ENCODE results near the gene KTI12. TPM values are rescaled to one million over a fixed set of nuclear protein-coding genes. Genes with fewer than 3 reads are reported as not detected.
A peak's percentile ranks its signal among the peaks of the same experiment; 100 is the strongest.
"Not testable (repeated sequence)": the region's sequence is repeated elsewhere in the genome, so short reads cannot be mapped to it uniquely, and the experiment has no call there.

Gene KTI12
- 19.8 and 34.0 TPM in 2 replicates for total RNA-seq (2014; rRNA removed; shearing (Covaris generic))

- no peaks in the 10 kb centered on the region for H3K9me3 ChIP-seq (replicated peaks)
- H3K4me3 ChIP-seq, result peak within 1 kb of the TSS; percentile 80
- no peaks in the 10 kb centered on the region for H3K27me3 ChIP-seq (replicated peaks)
- peak within 1 kb of the TSS; percentile 79 for H3K27ac ChIP-seq
- H3K36me3 ChIP-seq, result peaks cover 50% of the 10 kb centered on the region
- peaks cover 17% of the 10 kb centered on the region for H3K4me1 ChIP-seq (replicated peaks)
- peak; percentile 81 to 90 for DNase-seq (ENCODE audit: low read depth in 1 of 2, low spot score in 2 of 2)
Observed at GRCh38 chr1:52033190-52034049, at the start of gene KTI12. Gene KTI12, minus strand, starts transcription at chr1:52033810. Its CDS starts 49 bp downstream, at chr1:52033761.

DNA sequence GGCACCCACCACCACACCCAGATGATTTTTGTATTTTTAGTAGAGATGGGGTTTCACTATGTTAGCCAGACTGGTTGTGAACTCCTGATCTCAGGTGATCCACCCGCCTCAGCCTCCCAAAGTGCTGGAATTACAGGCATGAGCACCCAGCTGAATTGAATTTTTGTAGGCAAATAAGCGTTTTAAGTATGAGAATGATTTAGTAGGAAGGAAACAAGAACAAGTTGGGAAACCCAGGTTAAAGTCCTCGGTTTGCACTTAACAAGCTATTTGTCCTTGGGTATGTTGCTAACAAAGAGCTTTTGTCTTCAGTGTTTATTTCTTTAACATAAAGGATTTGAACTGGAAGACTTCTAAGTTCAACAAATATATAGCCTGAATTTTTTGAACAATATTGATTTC is 46.4 kb upstream of the KTI12 start:
- Histone ChIP-seq H3K27me3 (replicated peaks) (no peaks in the 10 kb centered on the region), H3K4me3 (no peak overlapping the region), H3K36me3 (peaks cover 31% of the 10 kb centered on the region), H3K9me3 (replicated peaks) (no peaks in the 10 kb centered on the region), H3K4me1 (replicated peaks) (peaks cover 3% of the 10 kb centered on the region; the same call in 1 of the 2 replicates), H3K27ac (no peak overlapping the region)
- no peak for DNase-seq (ENCODE audit: low read depth in 1 of 2, low spot score in 2 of 2)

- not testable (repeated sequence) for H3K27ac ChIP-seq; H3K4me3 ChIP-seq; H3K4me1 ChIP-seq (replicated peaks); H3K27me3 ChIP-seq (replicated peaks); DNase-seq (ENCODE audit: low read depth in 1 of 2, low spot score in 2 of 2); H3K9me3 ChIP-seq (replicated peaks)
- peaks cover 38% of the 10 kb centered on the region for H3K36me3 ChIP-seq
Observed at GRCh38 chr1:52077277-52077676, 43.7 kb upstream of the KTI12 start.

DNA sequence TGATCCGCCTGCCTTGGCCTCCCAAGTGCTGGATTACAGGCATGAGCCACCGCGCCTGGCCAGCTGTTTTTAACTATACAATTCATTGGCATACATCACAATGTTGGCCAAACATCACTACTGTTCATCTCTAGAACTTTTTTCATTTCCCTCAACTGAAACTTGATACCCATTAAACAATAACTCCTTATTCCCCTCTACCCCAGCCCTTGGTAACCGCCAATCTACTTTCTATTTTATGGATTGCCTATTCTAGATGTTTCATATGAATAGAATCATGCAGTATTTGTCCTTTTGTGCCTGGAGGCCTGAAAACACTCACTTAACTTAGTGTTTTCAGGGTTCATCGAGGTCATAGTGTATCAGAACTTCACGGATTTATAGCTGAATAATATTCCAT is 38.7 kb upstream of the KTI12 start:
- Histone ChIP-seq H3K9me3 (replicated peaks) (no peaks in the 10 kb centered on the region), H3K27ac (no peak overlapping the region), H3K27me3 (replicated peaks) (no peaks in the 10 kb centered on the region), H3K4me3 (no peak overlapping the region), H3K4me1 (replicated peaks) (no peaks in the 10 kb centered on the region), H3K36me3 (peaks cover 62% of the 10 kb centered on the region)
- no peak for DNase-seq (ENCODE audit: low read depth in 1 of 2, low spot score in 2 of 2)

DNA sequence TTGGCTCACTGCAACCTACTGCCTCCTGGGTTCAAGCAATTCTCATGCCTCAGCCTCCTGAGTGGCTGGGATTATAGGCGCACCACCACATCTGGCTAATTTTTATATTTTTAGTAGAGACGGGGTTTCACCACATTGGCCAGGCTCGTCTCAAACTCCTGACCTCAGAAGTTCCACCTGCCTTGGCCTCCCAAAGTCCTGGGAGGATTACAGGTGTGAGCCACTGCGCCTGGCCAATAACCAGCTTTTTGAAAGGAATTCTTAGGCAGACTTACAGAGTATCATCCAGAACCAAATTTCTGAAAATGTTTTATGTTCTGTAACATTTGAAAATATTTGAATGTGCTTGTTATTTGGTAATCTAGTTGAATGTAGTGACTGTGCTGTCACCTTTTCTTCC is 37.1 kb upstream of the KTI12 start:
- peaks cover 67% of the 10 kb centered on the region for H3K36me3 ChIP-seq
- H3K27ac ChIP-seq, result no peak overlapping the region
- H3K9me3 ChIP-seq (replicated peaks), result no peaks in the 10 kb centered on the region
- no peak for DNase-seq (ENCODE audit: low read depth in 1 of 2, low spot score in 2 of 2)
- no peaks in the 10 kb centered on the region for H3K27me3 ChIP-seq (replicated peaks)
- no peak overlapping the region for H3K4me3 ChIP-seq
- H3K4me1 ChIP-seq (replicated peaks), result no peaks in the 10 kb centered on the region

DNA sequence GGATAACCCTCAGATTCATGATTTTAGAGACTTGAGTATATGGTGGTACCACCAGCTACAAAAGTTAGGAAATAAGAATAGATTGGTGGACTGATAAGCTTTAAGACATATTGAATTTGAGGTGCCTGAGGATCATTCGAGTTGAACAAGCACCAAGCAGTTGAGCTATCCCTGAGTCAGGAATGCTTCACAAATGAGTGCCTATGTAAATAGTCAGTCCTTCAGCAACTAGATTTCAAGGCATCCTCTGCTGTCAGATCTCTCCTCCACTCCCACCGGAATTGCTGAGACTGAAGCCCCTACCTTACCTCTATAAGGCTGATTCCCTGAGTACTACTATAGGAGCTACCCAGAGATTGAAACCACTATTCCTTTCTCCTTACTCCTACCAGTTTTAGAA is 29.6 kb upstream of the KTI12 start:
- no peak for DNase-seq (ENCODE audit: low read depth in 1 of 2, low spot score in 2 of 2)
- H3K4me1 ChIP-seq (replicated peaks), result peaks cover 14% of the 10 kb centered on the region
- no peak overlapping the region for H3K4me3 ChIP-seq
- H3K36me3 ChIP-seq, result peaks cover 73% of the 10 kb centered on the region
- no peaks in the 10 kb centered on the region for H3K9me3 ChIP-seq (replicated peaks)
- no peak overlapping the region for H3K27ac ChIP-seq
- no peaks in the 10 kb centered on the region for H3K27me3 ChIP-seq (replicated peaks)

- Histone ChIP-seq H3K9me3 (replicated peaks) (no peaks in the 10 kb centered on the region), H3K4me1 (replicated peaks) (peaks cover 30% of the 10 kb centered on the region), H3K4me3 (no peak overlapping the region), H3K36me3 (peaks cover 58% of the 10 kb centered on the region), H3K27ac (no peak overlapping the region), H3K27me3 (replicated peaks) (no peaks in the 10 kb centered on the region)
- DNase-seq (ENCODE audit: low read depth in 1 of 2, low spot score in 2 of 2), result no peak
Observed at GRCh38 chr1:52060822-52061221, 27.2 kb upstream of the KTI12 start.

- Histone ChIP-seq H3K4me3 (no peak overlapping the region), H3K27ac (no peak overlapping the region), H3K9me3 (replicated peaks) (no peaks in the 10 kb centered on the region), H3K36me3 (peaks cover 49% of the 10 kb centered on the region), H3K4me1 (replicated peaks) (peaks cover 30% of the 10 kb centered on the region), H3K27me3 (replicated peaks) (no peaks in the 10 kb centered on the region)
- DNase-seq (ENCODE audit: low read depth in 1 of 2, low spot score in 2 of 2), result no peak
Observed at GRCh38 chr1:52059888-52060287, 26.3 kb upstream of the KTI12 start.

DNA sequence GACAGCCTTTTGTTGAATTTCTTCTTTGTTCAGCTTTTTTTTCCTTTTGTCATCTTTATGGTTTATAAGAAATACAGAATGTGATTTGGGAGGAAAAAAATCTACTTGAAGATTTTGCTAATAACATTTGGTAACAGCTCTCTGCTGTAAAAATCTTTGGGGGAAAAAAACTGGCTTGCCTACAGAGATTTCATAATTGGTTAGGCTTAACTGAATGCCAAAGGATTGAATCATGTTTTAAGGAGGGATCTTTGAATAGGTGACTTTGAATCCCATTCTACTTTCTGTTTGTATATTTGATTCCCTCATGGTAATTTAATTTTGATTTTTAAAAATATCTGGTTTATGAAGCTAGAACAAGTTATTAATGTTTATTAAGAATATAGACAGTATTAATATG is 25.7 kb upstream of the KTI12 start:
- H3K9me3 ChIP-seq (replicated peaks), result no peaks in the 10 kb centered on the region
- DNase-seq (ENCODE audit: low read depth in 1 of 2, low spot score in 2 of 2), result peak in 1 of 2 experiments; percentile 44
- H3K4me1 ChIP-seq (replicated peaks), result peaks cover 32% of the 10 kb centered on the region
- H3K27me3 ChIP-seq (replicated peaks), result no peaks in the 10 kb centered on the region
- H3K36me3 ChIP-seq, result peaks cover 45% of the 10 kb centered on the region
- no peak overlapping the region for H3K4me3 ChIP-seq
- peak overlapping the region; percentile 37 for H3K27ac ChIP-seq

- H3K9me3 ChIP-seq (replicated peaks), result no peaks in the 10 kb centered on the region
- no peaks in the 10 kb centered on the region for H3K27me3 ChIP-seq (replicated peaks)
- H3K4me1 ChIP-seq (replicated peaks), result peaks cover 37% of the 10 kb centered on the region
- H3K36me3 ChIP-seq, result peaks cover 33% of the 10 kb centered on the region
- H3K27ac ChIP-seq, result no peak overlapping the region
- H3K4me3 ChIP-seq, result no peak overlapping the region
- no peak for DNase-seq (ENCODE audit: low read depth in 1 of 2, low spot score in 2 of 2)
Observed at GRCh38 chr1:52057876-52058415, 24.3 kb upstream of the KTI12 start.

- H3K27ac ChIP-seq, result peak overlapping the region; percentile 87
- H3K4me1 ChIP-seq (replicated peaks), result peaks cover 37% of the 10 kb centered on the region
- no peaks in the 10 kb centered on the region for H3K9me3 ChIP-seq (replicated peaks)
- H3K27me3 ChIP-seq (replicated peaks), result no peaks in the 10 kb centered on the region
- no peak for DNase-seq (ENCODE audit: low read depth in 1 of 2, low spot score in 2 of 2)
- H3K4me3 ChIP-seq, result peak overlapping the region; percentile 86
- peaks cover 29% of the 10 kb centered on the region for H3K36me3 ChIP-seq
Observed at GRCh38 chr1:52057255-52057654, 23.6 kb upstream of the KTI12 start.

- Histone ChIP-seq H3K27ac (peak overlapping the region; percentile 87), H3K4me3 (peak overlapping the region; percentile 86), H3K4me1 (replicated peaks) (peaks cover 37% of the 10 kb centered on the region), H3K36me3 (peaks cover 29% of the 10 kb centered on the region), H3K27me3 (replicated peaks) (no peaks in the 10 kb centered on the region), H3K9me3 (replicated peaks) (no peaks in the 10 kb centered on the region)
- no peak for DNase-seq (ENCODE audit: low read depth in 1 of 2, low spot score in 2 of 2)
Observed at GRCh38 chr1:52056937-52057231, 23.3 kb upstream of the KTI12 start.

GRCh38 chr1:52056163-52056936 is 22.7 kb upstream of the KTI12 start, which contains the start of gene BTF3L4:
Gene BTF3L4, plus strand, starts transcription at chr1:52056295. Its CDS starts 3,553 bp downstream, at chr1:52059848.
- Histone ChIP-seq H3K27ac (peak within 1 kb of the TSS; percentile 87), H3K4me3 (peak within 1 kb of the TSS; percentile 86), H3K36me3 (peaks cover 29% of the 10 kb centered on the region), H3K27me3 (replicated peaks) (no peaks in the 10 kb centered on the region), H3K9me3 (replicated peaks) (no peaks in the 10 kb centered on the region), H3K4me1 (replicated peaks) (peaks cover 37% of the 10 kb centered on the region)
- peak; percentile 89 to 96 for DNase-seq (ENCODE audit: low read depth in 1 of 2, low spot score in 2 of 2)

- Histone ChIP-seq H3K27me3 (replicated peaks) (no peaks in the 10 kb centered on the region), H3K27ac (peak overlapping the region; percentile 39; the same call in 1 of the 2 replicates), H3K36me3 (peaks cover 28% of the 10 kb centered on the region), H3K4me1 (replicated peaks) (peaks cover 37% of the 10 kb centered on the region), H3K9me3 (replicated peaks) (no peaks in the 10 kb centered on the region), H3K4me3 (peak overlapping the region; percentile 86)
- DNase-seq (ENCODE audit: low read depth in 1 of 2, low spot score in 2 of 2), result no peak
Observed at GRCh38 chr1:52055866-52056162, 22.2 kb upstream of the KTI12 start.

All from SJSA1 (cell line).